Vagina (tissue), 2 donors: Measurements from ENCODE around the gene VMAC. TPM values are rescaled to one million over a fixed set of nuclear protein-coding genes. Genes with fewer than 3 reads are reported as not detected.

Experiments used
- DNase-seq, 2 donors: peaks; one replicate each; pipeline ENCODE4 v3.0.0-alpha.2; 2017; ENCODE audit errors: extremely low spot score in 2 of 2
- H3K27ac ChIP-seq: fragments of 200-600 bp; sonication (generic); one replicate; pipeline ENCODE4 v1.5.1; 2019
- H3K27me3 ChIP-seq: fragments of 200-600 bp; sonication (generic); one replicate; pipeline ENCODE4 v1.5.1; 2019
- H3K36me3 ChIP-seq, 2 donors: fragments of 200-600 bp; sonication (generic); one replicate each; pipeline ENCODE4 v1.5.1; 2017 to 2019
- H3K4me1 ChIP-seq: fragments of 200-600 bp; sonication (generic); one replicate; pipeline ENCODE4 v1.5.1; 2019
- H3K4me3 ChIP-seq, 2 donors: fragments of 200-600 bp; sonication (generic); 1 replicate in 1 of 2; 2 replicates in 1 of 2; pipeline ENCODE4 v1.5.1; 2016 to 2019
- H3K9me3 ChIP-seq: fragments of 200-600 bp; sonication (generic); one replicate; pipeline ENCODE4 v1.5.1; 2019
- POLR2A ChIP-seq, 2 donors: fragments of 450-650 bp; IDR thresholded peaks; one replicate each; pipeline ENCODE4 v1.6.1; 2017; ENCODE audit warnings: antibody characterized with exemption in 2 of 2, mild to moderate bottlenecking in 2 of 2, moderate library complexity in 2 of 2
- POLR2AphosphoS5 ChIP-seq, 2 donors: sonication (generic); formaldehyde crosslinking; IDR thresholded peaks; one replicate each; pipeline ENCODE4 v1.9.0; 2017; ENCODE audit warnings: antibody characterized with exemption in 2 of 2, mild to moderate bottlenecking in 2 of 2, low read depth in 1 of 2; ENCODE audit not compliant: insufficient read depth in 1 of 2
- intact Hi-C: fragments of 100-400 bp; cut with DNase I; formaldehyde crosslinking; loops from one replicate; pipeline ENCODE4 v1.15.1; 2023
- total RNA-seq: library from RNA; depleted of rRNA; stranded (reverse); fragments of >200 nt; gene quantifications from one replicate; pipeline ENCODE4 v1.2.3, GENCODE V29; 2016
- TF ChIP-seq, protein P1 (sequence below), 3 experiments: fragments of 450-650 bp in 2 of 3; fragments of 200-600 bp in 1 of 3; sonication (generic) in 1 of 3; IDR thresholded peaks; one replicate each; pipeline ENCODE4 v1.5.1; 2017 to 2019; ENCODE audit warnings: antibody characterized with exemption in 3 of 3, mild to moderate bottlenecking in 2 of 3, moderate library complexity in 2 of 3

VMAC gene
- total RNA-seq, 1 donor from 2014 or later = 7.9 TPM

DNA sequence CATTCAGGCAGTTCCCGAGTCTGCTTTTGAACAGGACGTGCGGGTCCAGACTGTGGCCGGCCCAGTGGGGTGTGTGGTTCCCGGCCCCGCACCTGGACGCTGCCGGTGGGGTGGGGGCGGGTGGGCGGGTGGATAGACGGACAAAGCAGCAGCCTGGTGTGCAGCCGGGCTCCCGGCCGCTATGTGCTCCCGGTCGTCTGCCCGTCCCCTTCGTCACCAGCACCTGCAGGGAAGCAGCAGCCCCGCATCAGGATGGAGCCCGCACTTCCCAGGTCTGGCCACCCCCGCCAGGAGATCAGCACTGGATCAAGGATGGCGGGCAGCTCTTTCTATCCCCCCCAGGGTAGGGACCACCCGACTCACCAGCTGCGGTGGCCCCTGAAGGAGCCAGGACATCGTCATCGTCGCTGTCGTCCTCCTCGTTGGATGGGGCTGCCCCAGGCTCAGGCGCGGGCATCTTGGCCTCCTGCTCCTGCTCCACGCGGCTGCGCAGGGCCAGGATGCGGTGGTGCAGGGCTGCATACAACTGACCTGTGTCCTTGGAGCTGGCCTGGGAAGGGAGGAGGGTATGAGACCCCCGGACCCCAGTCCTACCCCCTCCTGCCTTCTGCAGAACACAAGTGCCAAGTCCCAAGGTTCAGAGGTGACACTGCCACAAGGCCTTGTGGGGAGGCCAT is 12.9 kb downstream of the VMAC start:
- Histone ChIP-seq H3K27ac (no peak overlapping the region), H3K4me3 (no peak overlapping the region), H3K9me3 (no peaks in the 10 kb centered on the region), H3K27me3 (no peaks in the 10 kb centered on the region), H3K36me3 (peaks cover 0 to 68% of the 10 kb centered on the region in 2 donors), H3K4me1 (peaks cover 23% of the 10 kb centered on the region)
- TF ChIP-seq POLR2AphosphoS5 (IDR thresholded peaks at IDR 0.05; ENCODE audit: insufficient read depth in 1 of 2, low read depth in 1 of 2) = no peak
- TF ChIP-seq, protein P1, sequence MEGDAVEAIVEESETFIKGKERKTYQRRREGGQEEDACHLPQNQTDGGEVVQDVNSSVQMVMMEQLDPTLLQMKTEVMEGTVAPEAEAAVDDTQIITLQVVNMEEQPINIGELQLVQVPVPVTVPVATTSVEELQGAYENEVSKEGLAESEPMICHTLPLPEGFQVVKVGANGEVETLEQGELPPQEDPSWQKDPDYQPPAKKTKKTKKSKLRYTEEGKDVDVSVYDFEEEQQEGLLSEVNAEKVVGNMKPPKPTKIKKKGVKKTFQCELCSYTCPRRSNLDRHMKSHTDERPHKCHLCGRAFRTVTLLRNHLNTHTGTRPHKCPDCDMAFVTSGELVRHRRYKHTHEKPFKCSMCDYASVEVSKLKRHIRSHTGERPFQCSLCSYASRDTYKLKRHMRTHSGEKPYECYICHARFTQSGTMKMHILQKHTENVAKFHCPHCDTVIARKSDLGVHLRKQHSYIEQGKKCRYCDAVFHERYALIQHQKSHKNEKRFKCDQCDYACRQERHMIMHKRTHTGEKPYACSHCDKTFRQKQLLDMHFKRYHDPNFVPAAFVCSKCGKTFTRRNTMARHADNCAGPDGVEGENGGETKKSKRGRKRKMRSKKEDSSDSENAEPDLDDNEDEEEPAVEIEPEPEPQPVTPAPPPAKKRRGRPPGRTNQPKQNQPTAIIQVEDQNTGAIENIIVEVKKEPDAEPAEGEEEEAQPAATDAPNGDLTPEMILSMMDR (IDR thresholded peaks at IDR 0.05) = no peak
- TF ChIP-seq POLR2A (IDR thresholded peaks at IDR 0.05) = no peak
- no peak for DNase-seq
- intact Hi-C loops = no loop called here

DNA sequence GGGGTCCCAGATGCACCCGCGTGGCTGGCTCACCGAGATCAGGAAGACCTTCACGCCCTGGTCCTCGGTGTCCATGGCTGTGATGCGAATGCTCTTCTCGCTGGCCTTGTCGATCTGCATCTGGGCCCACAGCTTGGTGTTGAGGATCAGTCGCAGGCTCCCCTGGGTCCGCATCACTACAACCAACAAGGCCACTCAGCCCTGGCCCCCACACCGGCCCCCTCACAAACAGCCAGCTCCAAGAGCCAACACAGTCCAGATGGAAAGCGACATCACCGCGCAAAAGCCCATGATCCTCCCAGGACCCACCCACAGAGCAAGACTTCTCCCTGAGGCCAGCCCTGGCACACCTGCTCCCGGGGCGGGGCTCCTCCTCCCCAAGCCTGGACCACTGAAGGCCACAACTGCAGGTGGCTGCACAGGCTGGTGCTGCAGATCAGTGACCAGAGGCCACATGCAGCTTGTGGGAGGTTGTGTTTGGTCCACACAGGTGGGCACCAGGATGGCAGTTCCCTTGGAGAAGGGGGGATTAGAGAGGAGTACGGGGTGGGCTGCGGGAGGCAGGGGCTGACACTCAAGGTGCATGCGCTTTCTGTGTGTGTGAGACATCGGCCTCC is 13.9 kb downstream of the VMAC start:
- Histone ChIP-seq H3K9me3 (no peaks in the 10 kb centered on the region), H3K36me3 (peaks cover 0 to 78% of the 10 kb centered on the region in 2 donors)

DNA sequence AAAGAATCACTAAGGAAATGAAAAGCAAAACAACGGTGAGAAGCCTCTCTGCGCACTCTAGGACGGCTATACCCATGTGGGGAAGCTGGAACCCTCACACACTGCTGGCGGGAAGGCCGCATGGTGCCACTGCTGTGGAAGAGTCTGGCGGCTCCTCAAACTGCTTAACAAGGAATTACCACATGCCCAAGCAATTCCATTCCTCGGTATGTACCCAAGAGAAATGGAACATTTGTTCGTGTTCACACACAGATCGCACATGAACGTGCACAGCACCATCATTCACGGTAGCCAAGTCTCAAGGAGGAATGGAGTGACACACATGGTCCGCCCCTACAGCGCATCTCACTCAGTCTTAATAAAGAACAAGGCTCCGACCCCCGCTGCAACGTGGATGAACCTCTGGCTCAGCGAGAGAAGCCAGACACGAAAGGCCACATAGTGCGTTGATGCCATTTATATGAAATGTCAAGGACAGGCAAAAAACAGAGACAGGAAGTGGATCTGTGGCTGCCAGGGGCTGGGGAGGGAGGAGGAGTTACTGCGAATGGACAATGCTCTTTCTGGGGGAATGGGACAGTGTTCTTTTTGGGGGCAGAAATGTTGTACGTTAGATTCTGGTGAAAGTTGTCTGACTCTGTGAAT is 17.0 kb downstream of the VMAC start:
- H3K27me3 ChIP-seq = no peaks in the 10 kb centered on the region
- DNase-seq = no peak
- peaks cover 8% of the 10 kb centered on the region for H3K4me1 ChIP-seq
- intact Hi-C loops = no loop called here
- peaks cover 0 to 92% of the 10 kb centered on the region in 2 donors for H3K36me3 ChIP-seq
- TF ChIP-seq, protein P1 (IDR thresholded peaks at IDR 0.05) = no peak
- no peak for TF ChIP-seq POLR2AphosphoS5 (IDR thresholded peaks at IDR 0.05; ENCODE audit: insufficient read depth in 1 of 2, low read depth in 1 of 2)
- no peak for TF ChIP-seq POLR2A (IDR thresholded peaks at IDR 0.05)
- no peak overlapping the region for H3K27ac ChIP-seq
- H3K9me3 ChIP-seq = no peaks in the 10 kb centered on the region
- H3K4me3 ChIP-seq = no peak overlapping the region

More for the DNA sequence above, 13.9 kb downstream of the VMAC start:
- DNase-seq = no peak
- intact Hi-C loops = no loop called here
- Histone ChIP-seq H3K27ac (no peak overlapping the region), H3K27me3 (no peaks in the 10 kb centered on the region), H3K4me3 (no peak overlapping the region), H3K4me1 (peaks cover 23% of the 10 kb centered on the region)
- no peak for TF ChIP-seq POLR2A (IDR thresholded peaks at IDR 0.05)
- TF ChIP-seq POLR2AphosphoS5 (IDR thresholded peaks at IDR 0.05; ENCODE audit: insufficient read depth in 1 of 2, low read depth in 1 of 2) = no peak
- TF ChIP-seq, protein P1 (IDR thresholded peaks at IDR 0.05) = no peak

DNA sequence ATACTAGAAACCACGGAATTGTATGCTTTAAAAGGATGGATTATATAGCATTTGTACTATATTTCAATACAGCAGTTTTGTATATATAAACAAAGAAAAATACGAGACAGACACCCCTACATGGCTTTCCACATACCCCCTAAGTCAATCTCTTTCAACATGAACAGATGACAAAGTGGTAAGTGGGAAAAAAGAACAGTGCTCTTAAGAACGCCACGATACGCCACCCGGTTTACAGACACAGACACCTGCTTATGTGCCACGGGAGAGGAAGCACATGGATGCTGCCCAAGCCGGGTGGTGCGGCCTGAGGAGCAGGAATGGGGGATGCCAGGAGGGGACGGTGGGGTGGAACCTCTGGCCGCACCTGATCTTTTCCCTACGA is 17.5 kb downstream of the VMAC start:
- DNase-seq = no peak
- Histone ChIP-seq H3K4me3 (no peak overlapping the region), H3K4me1 (peaks cover 11% of the 10 kb centered on the region), H3K27me3 (no peaks in the 10 kb centered on the region), H3K9me3 (no peaks in the 10 kb centered on the region), H3K27ac (no peak overlapping the region), H3K36me3 (peaks cover 0 to 91% of the 10 kb centered on the region in 2 donors)
- TF ChIP-seq, protein P1 (IDR thresholded peaks at IDR 0.05) = no peak
- TF ChIP-seq POLR2A (IDR thresholded peaks at IDR 0.05) = no peak
- TF ChIP-seq POLR2AphosphoS5 (IDR thresholded peaks at IDR 0.05; ENCODE audit: insufficient read depth in 1 of 2, low read depth in 1 of 2) = no peak
- intact Hi-C loops = no loop called here
